Astrocyte of the hippocampus (primary cell): Measurements from ENCODE around the gene CD200R1.
A peak's percentile ranks its signal among the peaks of the same experiment; 100 is the strongest.

Experiments used
- DNase-seq: peaks from one replicate; pipeline ENCODE4 v3.0.0; 2011; ENCODE audit warnings: low read depth, low spot score

CD200R1 gene

DNA sequence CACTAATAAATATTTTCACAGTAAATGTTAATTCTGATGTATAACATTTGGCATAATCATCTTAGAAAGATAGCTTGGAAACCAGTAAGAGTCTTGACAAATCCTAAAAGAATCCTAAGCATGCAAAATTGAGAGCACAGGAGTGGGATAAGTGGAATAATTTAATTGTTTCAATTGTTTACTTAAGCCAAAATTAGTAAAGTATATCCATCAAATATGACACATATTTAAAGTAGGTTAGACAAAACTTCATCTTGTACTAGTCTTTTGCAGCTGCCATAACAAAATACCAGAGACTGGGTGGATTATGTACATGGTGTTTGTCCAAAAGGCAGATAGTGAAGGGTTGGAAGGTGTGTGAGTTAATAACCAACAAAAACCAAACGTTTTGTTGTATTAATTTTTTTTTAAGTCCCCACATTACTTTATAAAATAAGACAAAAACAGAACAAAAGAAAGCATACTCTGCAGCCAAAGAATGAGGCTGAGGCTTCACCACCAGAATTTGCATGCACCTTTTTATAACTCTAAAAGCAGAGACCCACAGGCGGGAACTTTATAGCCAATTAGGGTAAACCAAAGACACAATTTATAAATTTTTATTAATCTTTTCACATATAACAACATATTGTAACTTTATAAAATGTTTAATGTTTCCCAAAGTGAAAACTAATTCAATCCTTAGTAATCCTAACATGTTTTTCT lies 86.4 kb downstream of the CD200R1 start:
- peak; percentile 24 for DNase-seq

GRCh38 chr3:112884678-112885290 lies 90.1 kb downstream of the CD200R1 start:
- no peak for DNase-seq

DNA sequence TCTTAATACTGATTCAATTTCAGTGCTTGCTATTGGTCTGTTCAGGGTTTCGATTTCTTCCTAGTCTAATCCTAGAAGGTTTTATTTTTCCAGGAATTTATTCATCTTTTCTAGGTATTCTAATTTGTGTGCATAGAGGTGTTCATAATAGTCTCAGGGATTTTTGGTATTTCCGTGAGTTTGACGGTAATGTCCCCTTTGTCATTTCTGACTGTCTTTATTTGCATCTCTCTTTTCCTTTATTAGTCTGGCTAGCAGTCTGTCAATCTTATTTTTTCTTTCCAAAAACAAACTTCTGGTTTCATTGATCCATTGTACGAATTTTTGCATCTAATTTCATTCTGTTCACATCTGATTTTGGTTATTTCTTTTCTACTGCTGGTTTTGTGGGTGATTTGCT lies 93.0 kb downstream of the CD200R1 start:
- DNase-seq = no peak

DNA sequence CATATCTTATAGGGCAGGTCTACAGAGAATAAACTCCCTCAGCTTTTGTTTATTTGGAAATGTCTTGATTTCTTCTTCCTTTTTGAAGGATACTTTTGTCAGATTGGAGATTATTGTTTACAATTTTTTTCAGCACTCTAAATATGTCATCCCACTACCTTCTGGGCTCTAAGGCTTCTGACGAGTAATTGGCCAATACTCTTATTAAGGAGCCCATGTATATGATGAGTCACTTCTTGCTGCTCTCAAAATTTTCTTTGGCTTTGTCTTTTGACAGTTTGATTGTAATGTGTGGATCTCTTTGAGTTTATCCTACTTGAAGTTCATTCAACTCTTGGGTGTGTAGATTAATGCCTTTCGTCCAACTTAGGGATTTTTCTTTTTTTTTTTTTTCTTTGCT lies 99.3 kb downstream of the CD200R1 start:
- DNase-seq = no peak

DNA sequence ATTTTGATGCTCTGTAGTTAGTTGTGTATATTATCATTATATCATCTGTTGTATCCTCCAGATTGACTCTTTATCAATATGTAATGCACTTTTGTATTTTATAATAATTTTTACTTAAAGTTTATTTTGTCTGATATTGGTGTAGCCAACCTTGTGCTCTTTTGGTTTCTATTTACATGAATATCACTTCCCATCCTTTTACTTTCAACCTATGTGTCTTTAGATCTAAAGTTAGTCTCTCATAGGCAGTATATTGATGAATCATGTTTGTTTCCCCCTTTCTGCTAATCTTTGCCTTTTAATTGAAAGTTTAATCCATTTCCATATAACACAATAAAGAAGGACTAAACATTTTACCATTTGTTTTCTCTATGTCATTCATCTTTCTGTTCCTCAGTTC lies 100.2 kb downstream of the CD200R1 start:
- DNase-seq = no peak

GRCh38 chr3:112873632-112874031 lies 101.3 kb downstream of the CD200R1 start:
- DNase-seq = no peak

- DNase-seq = no peak
These were observed 103.2 kb downstream of the CD200R1 start for GRCh38 chr3:112871735-112872134.
